Measurements from ENCODE around the gene GPR35.

Gene GPR35

GRCh38 chr2:240637116-240637900 lies 12.0 kb downstream of the GPR35 start:
- no peak for DNase-seq

- DNase-seq: no peak
Observed at GRCh38 chr2:240637901-240638345, 12.6 kb downstream of the GPR35 start.

- no peak for DNase-seq
Observed at GRCh38 chr2:240638512-240639160, 13.4 kb downstream of the GPR35 start.

- no peak for DNase-seq
Observed at GRCh38 chr2:240639566-240639965, 14.3 kb downstream of the GPR35 start.

- DNase-seq: no peak
Observed at GRCh38 chr2:240640939-240641338, 15.7 kb downstream of the GPR35 start.

GRCh38 chr2:240642061-240642805 lies 17.0 kb downstream of the GPR35 start:
- no peak for DNase-seq

- no peak for DNase-seq
Observed at GRCh38 chr2:240642806-240643092, 17.5 kb downstream of the GPR35 start.

GRCh38 chr2:240643093-240643810 lies 18.0 kb downstream of the GPR35 start:
- DNase-seq: no peak

- DNase-seq: no peak
Observed at GRCh38 chr2:240643811-240644150, 18.5 kb downstream of the GPR35 start.

- DNase-seq: no peak
Observed at GRCh38 chr2:240644171-240644651, 18.9 kb downstream of the GPR35 start.

- no peak for DNase-seq
Observed at GRCh38 chr2:240644859-240645301, 19.6 kb downstream of the GPR35 start.

- DNase-seq: no peak
Observed at GRCh38 chr2:240645346-240645745, 20.1 kb downstream of the GPR35 start.

GRCh38 chr2:240645801-240646175 lies 20.5 kb downstream of the GPR35 start:
- DNase-seq: no peak

- DNase-seq: no peak
Observed at GRCh38 chr2:240646176-240646899, 21.1 kb downstream of the GPR35 start.

- no peak for DNase-seq
Observed at GRCh38 chr2:240646900-240647502, 21.7 kb downstream of the GPR35 start.

GRCh38 chr2:240647503-240648154 lies 22.3 kb downstream of the GPR35 start:
- no peak for DNase-seq

- DNase-seq: no peak
Observed at GRCh38 chr2:240648155-240648649, 22.9 kb downstream of the GPR35 start.

- DNase-seq: no peak
Observed at GRCh38 chr2:240648650-240649275, 23.5 kb downstream of the GPR35 start.

- DNase-seq: no peak
Observed at GRCh38 chr2:240649331-240649730, 24.1 kb downstream of the GPR35 start.

Measured in amygdala (tissue), 56 donors.